WTC11 (cell line): ENCODE measurements around the gene DCXR.

Source experiments
- ESRRA ChIP-seq: sonication (generic); formaldehyde crosslinking; IDR thresholded peaks from 2 replicates; pipeline ENCODE4 v1.8.1; 2022; ENCODE audit warnings: mild to moderate bottlenecking, missing genetic modification reagents, borderline replicate concordance
- ETV6 ChIP-seq: sonication (generic); formaldehyde crosslinking; IDR thresholded peaks from 2 replicates; pipeline ENCODE4 v1.8.1; 2022; ENCODE audit warnings: mild to moderate bottlenecking, missing genetic modification reagents
- KAT7 ChIP-seq: sonication (generic); formaldehyde crosslinking; IDR thresholded peaks from 2 replicates; pipeline ENCODE4 v1.8.1; 2023; ENCODE audit warnings: missing genetic modification reagents, mild to moderate bottlenecking, borderline replicate concordance
- RELA ChIP-seq: sonication (generic); formaldehyde crosslinking; IDR thresholded peaks from 2 replicates; pipeline ENCODE4 v1.8.1; 2022; ENCODE audit warnings: missing genetic modification reagents, mild to moderate bottlenecking, borderline replicate concordance
- TF ChIP-seq, protein P1 (sequence below): sonication (generic); formaldehyde crosslinking; IDR thresholded peaks from 2 replicates; pipeline ENCODE4 v1.8.0; 2022; ENCODE audit warnings: mild to moderate bottlenecking, missing genetic modification reagents
- TF ChIP-seq, protein P2 (sequence below): fragments of 200-600 bp; IDR thresholded peaks from 2 replicates; pipeline ENCODE4 v1.8.0; 2022; ENCODE audit warnings: antibody characterized with exemption

DNA sequence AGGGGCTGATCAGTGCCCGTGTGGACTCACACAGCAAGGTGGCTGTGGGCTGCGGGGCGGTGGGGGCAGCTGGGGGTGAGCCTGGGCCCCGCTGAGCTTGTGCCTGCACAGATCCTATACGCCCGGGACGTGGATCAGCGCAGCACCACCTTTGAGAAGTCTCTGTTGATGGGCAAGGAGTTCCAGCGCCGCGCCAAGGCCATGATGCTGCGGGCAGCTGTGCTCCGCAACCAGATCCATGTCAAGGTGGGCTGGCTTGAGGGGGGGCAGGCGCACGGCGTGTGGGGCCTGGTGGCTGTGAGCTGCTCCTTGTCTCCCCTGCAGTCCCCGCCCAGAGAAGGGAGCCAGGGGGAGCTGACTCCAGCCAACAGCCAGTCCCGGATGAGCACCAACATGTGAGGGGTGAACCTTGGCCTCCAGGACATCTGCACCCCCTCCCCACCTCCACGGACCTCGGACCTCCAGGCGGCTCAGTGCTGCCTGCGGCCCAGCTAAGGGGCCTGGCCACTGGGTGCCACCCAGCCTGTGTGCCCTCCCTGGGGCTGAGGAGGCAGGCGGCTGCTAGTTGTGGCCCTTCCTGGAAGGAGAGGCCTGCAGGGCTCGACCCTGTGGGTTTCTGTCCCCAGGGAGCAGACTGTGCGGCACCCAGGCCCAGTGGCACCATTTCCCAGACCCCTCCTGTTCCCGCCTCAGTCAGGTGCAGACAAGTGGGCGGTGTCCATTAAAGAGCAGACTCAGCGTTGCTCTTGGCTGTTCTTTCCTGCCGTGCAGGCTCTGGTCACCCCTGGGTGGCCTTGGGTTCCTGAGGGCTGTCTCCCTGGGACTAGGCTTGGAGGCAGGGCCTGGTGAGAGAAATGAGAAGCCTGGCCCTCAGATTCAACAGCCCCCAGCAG is 19.5 kb upstream of the DCXR start:
- TF ChIP-seq, protein P1, sequence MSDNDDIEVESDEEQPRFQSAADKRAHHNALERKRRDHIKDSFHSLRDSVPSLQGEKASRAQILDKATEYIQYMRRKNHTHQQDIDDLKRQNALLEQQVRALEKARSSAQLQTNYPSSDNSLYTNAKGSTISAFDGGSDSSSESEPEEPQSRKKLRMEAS = no peak
- TF ChIP-seq, protein P2, sequence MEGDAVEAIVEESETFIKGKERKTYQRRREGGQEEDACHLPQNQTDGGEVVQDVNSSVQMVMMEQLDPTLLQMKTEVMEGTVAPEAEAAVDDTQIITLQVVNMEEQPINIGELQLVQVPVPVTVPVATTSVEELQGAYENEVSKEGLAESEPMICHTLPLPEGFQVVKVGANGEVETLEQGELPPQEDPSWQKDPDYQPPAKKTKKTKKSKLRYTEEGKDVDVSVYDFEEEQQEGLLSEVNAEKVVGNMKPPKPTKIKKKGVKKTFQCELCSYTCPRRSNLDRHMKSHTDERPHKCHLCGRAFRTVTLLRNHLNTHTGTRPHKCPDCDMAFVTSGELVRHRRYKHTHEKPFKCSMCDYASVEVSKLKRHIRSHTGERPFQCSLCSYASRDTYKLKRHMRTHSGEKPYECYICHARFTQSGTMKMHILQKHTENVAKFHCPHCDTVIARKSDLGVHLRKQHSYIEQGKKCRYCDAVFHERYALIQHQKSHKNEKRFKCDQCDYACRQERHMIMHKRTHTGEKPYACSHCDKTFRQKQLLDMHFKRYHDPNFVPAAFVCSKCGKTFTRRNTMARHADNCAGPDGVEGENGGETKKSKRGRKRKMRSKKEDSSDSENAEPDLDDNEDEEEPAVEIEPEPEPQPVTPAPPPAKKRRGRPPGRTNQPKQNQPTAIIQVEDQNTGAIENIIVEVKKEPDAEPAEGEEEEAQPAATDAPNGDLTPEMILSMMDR = no peak
- TF ChIP-seq RELA (CRISPR knock-in tag) (no peak), ESRRA (CRISPR knock-in tag) (no peak), KAT7 (CRISPR knock-in tag) (no peak), ETV6 (CRISPR knock-in tag) (no peak)
